KOPT-K1 (cell line): ENCODE data around the gene CFAP61.

Source experiments
- H3K27ac ChIP-seq: fragments of 200-600 bp; sonication (generic); 2 replicates; pipeline ENCODE4 v1.5.1; 2016; ENCODE audit warnings: antibody characterized with exemption, mild to moderate bottlenecking, low read depth, low read length; ENCODE audit not compliant: poor library complexity, severe bottlenecking
- H3K36me3 ChIP-seq: fragments of 200-600 bp; sonication (generic); 2 replicates; pipeline ENCODE4 v1.5.1; 2017; ENCODE audit warnings: antibody characterized with exemption, mild to moderate bottlenecking, low read length, moderate library complexity; ENCODE audit not compliant: insufficient read depth
- H3K9me3 ChIP-seq: fragments of 200-600 bp; sonication (generic); 2 replicates; pipeline ENCODE4 v1.5.1; 2017; ENCODE audit warnings: antibody characterized with exemption, low read length, mild to moderate bottlenecking; ENCODE audit not compliant: insufficient read depth, poor library complexity, severe bottlenecking

Gene CFAP61

DNA sequence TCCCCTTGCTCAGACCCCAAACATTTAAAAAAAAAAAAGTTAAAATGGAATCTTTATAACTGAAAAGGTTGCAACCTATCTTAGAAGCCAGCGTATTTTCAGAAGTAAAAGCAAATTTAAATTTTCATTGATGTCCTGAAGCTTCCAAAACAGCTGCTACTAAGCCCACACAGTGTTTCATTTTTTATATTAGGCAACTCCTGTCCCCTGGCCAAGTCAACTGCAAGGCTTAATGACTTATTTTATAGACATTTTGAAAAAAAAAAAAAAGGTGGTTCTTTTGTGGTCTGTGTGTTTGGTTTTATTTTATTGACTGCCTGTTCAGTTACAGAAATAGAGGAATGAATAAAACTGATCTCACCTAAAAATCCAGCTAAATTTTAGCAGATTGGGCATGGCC lies 13.0 kb downstream of the CFAP61 start:
- Histone ChIP-seq H3K9me3 (no peaks in the 10 kb centered on the region), H3K36me3 (no peaks in the 10 kb centered on the region), H3K27ac (no peak overlapping the region)

DNA sequence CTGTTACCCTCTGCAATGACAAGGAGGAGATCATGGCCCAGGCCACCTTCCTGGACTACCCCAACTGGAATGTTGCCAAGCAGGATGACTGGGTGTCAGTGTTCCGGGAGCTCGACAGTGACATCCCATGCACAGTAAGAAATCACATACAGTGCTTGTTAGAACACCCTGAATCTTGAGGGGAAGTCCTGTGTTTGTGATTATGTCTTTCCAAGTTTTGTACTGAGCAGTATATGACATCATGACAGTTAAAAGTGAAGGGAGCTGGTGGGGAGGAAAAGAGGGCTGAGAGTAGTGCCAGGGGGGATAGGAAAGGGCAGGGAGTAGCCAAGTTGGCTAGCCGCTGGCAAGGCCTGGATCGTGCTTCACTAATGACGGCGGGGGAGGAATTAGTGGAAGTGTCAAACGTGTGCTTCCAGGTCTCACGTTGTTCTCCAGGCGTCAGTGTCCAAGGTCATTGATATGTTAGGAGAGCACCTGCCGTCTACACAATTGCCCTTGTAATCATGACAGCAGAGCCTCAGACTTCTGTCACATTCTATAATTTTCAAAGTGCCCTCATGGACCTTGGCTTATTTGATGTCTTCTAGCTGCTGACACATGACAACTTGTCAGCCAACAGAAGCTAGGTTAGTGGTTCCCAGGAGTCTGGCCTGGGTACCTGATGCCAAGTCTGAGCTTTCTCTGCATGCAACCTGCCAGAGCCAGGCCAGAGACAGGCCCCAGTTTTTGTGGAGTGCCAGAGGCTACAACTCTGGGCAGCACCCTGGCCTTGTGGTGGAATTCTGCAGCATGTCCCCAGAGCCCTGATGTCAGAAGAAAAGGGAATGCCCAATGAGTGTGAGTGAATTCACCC lies 18.8 kb downstream of the CFAP61 start:
- Histone ChIP-seq H3K36me3 (no peaks in the 10 kb centered on the region), H3K27ac (no peak overlapping the region), H3K9me3 (no peaks in the 10 kb centered on the region)

DNA sequence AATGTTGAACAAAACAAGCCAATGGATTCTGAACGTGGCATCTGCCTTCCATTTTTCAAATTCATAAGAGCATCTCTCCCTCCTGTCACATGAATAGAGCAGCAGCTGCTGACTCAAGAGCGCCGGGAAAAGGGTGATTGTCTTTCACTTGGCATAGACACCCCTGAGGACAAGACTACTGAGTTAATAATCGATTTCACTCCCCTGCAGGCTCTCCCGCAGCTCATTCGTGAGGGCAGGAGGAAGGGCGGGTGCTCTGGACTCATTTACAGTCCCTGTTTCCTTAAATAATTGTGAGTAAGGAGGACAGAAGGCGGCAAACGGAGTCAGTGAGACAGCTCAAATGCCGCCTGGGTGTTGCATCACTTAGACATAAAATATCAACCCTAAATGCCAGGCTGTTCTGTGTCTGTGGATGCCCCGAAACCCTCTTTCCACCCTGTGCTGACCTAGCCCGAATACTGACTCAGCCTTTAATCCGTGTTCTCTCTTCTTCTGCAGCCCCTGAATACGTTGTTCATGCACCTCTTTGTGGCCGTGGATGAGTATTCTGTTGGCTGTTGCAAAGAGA lies 21.6 kb downstream of the CFAP61 start:
- no peak overlapping the region for H3K27ac ChIP-seq
- no peaks in the 10 kb centered on the region for H3K9me3 ChIP-seq
- no peaks in the 10 kb centered on the region for H3K36me3 ChIP-seq

DNA sequence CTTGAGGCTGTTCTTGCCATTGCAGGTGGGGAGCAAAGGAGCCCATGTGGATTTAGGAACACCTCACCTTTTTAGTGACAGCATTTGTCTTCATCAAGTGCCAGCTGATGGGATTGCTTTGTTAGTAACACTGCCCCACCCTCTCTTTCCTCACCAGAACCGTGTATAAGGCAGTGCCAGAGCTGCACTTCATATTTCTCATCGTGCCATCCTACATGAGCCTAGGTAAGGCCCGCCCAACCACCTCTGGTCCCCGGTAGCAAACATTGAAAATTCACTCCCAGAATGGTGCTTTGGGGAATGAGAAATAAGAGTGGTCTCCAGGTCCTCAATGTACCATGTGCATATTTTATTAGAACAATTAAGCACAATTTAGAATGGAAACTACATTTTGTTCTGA lies 22.7 kb downstream of the CFAP61 start:
- no peaks in the 10 kb centered on the region for H3K9me3 ChIP-seq
- no peak overlapping the region for H3K27ac ChIP-seq
- H3K36me3 ChIP-seq: no peaks in the 10 kb centered on the region

DNA sequence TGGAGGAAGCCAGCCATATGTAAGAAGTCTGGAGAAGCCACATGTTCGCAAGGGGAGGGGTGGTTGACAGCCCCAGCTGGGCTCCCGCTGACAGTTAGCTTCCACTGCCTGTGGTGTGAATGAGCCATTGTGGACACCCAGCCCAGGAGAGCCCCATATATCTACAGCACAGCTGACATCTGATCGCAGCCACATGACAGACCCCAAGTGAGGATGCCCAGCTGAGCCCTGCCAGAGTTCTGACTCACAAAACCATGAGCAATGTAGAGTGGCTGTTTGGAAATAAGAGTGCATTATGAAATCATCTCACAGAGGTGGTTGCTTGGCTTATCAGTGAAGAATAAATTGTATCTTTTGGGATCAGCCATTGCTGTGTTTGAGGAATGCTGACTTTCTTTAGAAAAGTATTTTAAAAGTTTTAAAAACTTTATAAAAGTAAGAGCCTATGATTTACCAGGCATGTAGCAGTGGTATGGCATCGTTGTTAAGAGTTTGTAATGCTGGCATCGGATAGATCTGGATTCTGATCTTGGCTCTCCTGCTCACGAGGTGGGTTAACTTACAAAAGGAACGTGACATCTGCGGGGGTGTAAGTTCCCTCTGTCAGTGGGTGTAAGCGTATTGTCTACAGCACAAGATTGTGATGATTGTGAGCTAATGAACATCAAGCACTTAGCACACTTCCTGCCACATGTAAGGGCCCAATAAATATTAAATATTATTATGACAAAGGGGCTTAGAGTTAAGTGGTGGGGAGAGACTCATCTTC lies 24.1 kb downstream of the CFAP61 start:
- Histone ChIP-seq H3K27ac (no peak overlapping the region), H3K9me3 (no peaks in the 10 kb centered on the region), H3K36me3 (no peaks in the 10 kb centered on the region)

DNA sequence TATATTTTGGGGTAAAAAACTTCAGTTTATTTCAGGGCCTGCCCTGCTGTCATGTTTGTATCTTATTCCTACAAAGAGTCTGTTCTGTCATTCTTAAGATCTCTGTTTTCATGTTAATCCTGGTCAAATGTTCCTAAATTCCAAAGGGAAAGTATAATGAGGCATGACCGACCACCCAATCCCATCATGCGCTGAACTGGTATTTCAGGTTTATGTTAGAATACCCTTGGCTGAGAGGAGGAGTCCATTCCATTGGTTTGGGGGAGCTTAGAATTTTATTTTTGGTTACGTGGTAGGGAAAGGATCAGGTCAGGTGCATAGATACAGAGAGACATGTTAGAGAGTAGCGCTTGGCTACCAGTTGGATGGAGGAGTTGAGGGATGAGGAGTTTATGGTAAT lies 25.7 kb downstream of the CFAP61 start:
- Histone ChIP-seq H3K36me3 (no peaks in the 10 kb centered on the region), H3K27ac (no peak overlapping the region), H3K9me3 (no peaks in the 10 kb centered on the region)

DNA sequence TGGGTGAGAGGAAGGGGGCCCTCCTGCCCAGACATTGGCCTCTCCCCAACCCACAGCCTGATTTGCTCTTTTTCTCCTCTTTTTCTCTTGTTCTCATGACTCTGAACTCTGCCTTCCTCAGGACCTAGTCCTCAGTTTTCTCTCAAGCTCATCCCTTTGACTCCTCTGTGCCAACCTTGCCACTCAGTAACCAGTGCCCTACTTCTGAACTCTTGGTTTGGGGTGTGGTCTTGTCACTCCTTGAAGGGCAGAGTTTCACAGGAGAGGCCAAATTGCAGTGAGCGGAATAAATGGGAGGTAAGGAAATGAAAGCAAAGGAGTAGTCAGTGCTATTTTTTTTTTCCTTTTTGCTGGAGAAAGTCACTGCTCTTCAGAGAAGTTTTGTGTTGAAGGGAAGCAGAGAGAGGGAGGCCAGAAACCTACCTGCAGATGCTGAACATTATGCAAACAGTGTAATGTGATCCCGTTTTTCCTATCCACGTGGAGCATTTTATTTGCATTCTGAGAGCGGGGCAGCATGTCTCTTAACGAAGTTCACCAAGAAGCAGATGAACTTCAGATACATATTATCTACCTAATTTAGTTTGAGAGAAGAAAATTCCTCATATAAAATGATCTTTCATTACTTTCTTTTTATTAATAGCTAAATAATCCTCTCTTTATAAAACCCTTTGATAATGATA lies 26.9 kb downstream of the CFAP61 start:
- no peak overlapping the region for H3K27ac ChIP-seq
- H3K36me3 ChIP-seq: no peaks in the 10 kb centered on the region

DNA sequence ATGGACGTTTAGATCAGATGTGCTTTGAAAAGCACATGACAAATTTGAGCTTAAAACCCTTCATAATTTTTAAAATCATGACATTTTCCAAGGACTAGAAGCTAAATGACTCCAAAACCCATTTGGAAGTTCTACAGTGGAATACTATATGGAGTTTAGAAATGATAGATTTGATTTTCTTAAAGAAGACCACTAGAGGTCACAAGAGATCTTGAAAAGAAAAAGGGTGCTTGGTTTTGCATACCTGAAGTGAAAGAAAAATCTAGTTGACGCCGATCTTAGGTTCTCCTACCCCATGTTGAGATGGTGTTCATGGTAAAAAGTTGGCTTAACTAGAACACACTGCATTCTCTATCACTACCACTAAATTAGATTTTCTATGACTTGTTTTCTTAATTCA lies 31.5 kb downstream of the CFAP61 start:
- Histone ChIP-seq H3K27ac (no peak overlapping the region), H3K9me3 (no peaks in the 10 kb centered on the region), H3K36me3 (no peaks in the 10 kb centered on the region)

More for the DNA sequence above, 26.9 kb downstream of the CFAP61 start:
- no peaks in the 10 kb centered on the region for H3K9me3 ChIP-seq

DNA sequence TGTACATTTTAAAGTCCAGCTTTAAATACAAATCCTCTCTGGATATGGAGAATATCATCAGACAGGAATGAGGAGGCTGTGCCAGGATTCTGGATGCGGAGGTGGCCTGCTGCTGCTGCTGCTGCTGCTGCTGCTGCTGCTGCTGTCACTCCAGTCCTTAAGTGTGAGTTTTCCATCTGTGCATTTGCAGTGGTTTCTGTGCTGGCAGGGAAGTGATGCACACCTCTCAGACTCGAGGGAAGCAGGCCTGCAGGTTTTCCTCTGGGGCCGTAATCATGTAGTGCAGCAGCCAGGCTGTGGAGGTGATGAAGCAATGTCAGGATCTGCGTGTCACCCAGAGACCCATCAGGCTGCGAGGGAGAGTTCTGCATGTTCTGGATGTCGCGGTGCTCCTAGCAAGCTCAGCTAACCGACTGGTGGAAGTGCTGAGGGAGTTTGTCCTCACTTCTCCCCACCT lies 32.0 kb downstream of the CFAP61 start:
- Histone ChIP-seq H3K27ac (no peak overlapping the region), H3K9me3 (no peaks in the 10 kb centered on the region), H3K36me3 (no peaks in the 10 kb centered on the region)

DNA sequence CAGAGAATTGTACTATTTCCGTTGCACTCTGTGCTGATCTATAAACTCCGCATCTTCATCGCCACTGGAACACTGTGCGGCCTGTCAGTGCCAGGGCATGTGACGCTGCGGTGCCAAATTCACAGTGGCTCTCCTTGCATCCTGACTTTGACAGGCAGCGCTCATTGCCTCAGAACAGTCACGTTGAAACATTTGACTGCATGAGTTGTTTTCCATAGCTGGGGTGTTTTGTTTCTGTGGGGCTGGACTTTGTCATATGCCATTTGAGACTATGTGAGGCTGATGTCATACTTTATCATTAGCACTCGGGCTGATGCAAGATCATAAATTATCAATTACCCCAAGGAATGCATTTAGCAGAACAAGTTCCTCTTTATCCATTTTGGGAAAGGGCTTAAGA lies 32.7 kb downstream of the CFAP61 start:
- Histone ChIP-seq H3K9me3 (no peaks in the 10 kb centered on the region), H3K36me3 (no peaks in the 10 kb centered on the region), H3K27ac (no peak overlapping the region)

DNA sequence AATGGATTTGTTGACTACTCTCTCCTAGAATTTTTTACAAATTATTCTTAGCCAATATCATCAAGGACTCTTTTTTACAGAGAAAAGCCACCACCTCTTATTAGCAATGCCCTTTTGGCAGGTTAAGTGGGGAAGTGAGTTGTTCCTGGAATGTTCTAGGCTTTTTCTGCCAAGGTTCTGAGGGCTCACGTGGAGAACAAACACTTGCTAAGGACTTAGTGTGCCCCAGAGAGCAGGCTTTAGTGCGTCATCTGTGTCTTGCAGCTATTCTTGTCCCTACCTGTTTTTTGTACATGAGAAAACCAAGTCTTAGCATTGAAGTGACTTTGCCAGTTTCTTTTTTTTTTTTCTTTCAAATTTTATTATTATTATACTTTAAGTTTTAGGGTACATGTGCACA lies 33.5 kb downstream of the CFAP61 start:
- H3K27ac ChIP-seq: no peak overlapping the region
- H3K9me3 ChIP-seq: no peaks in the 10 kb centered on the region
- H3K36me3 ChIP-seq: no peaks in the 10 kb centered on the region

DNA sequence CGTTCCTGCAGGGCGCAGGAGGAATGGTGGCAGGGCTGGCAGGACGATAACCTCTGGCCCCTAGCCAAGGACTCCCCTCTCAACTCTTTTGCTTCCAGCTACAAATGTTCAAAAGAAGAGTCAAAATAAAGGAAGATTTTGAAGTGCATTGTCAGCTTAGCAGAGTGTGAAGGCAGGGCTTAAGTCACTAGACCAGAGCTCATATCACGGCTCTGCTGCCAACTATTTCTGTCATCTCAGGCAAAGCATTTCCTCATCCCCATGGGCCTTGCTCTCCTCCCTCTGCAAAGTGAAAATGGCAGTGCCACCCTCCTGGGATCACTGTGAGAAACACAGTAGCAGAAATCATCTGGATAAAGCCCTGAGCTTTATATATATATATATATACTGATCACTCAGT lies 36.7 kb downstream of the CFAP61 start:
- no peaks in the 10 kb centered on the region for H3K36me3 ChIP-seq
- H3K27ac ChIP-seq: no peak overlapping the region
- no peaks in the 10 kb centered on the region for H3K9me3 ChIP-seq

DNA sequence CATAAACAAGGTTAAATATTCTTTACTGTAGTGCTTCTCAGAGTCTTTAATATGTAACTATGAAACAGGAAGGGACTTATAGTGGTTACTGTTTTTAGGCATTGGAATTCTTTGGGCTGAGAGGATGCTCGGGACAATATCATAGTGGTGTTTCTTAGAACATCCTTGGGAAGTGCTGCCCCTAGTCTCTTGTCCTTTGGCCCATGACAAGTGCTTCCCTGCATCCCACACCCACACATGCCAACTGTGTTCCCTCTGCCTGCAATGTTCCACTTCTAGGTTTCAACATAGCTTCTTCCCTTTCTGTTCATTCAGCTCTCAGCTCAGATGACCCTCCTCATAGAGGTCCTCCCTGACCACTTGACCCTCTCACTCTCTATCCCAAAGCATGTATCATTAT lies 37.6 kb downstream of the CFAP61 start:
- no peaks in the 10 kb centered on the region for H3K9me3 ChIP-seq
- H3K36me3 ChIP-seq: no peaks in the 10 kb centered on the region
- H3K27ac ChIP-seq: no peak overlapping the region

DNA sequence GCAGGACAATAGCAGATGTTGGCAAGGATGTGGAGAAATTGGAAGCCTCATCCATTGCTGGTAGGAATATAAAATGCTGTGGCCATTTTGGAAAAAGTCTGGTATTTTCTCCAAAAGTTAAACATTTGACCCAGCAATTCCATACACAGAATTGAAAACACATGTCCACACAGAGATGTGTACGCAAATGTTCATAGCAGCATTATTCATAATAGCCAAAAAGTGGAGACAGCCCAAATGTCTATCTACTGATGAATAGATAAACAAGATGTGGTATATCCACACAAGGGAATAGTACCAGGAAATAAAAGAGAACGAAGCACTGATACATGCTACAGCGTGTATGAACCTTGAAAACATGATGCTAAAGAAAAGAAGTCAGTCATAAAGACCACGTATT lies 40.5 kb downstream of the CFAP61 start:
- H3K9me3 ChIP-seq: no peaks in the 10 kb centered on the region
- no peaks in the 10 kb centered on the region for H3K36me3 ChIP-seq
- no peak overlapping the region for H3K27ac ChIP-seq

DNA sequence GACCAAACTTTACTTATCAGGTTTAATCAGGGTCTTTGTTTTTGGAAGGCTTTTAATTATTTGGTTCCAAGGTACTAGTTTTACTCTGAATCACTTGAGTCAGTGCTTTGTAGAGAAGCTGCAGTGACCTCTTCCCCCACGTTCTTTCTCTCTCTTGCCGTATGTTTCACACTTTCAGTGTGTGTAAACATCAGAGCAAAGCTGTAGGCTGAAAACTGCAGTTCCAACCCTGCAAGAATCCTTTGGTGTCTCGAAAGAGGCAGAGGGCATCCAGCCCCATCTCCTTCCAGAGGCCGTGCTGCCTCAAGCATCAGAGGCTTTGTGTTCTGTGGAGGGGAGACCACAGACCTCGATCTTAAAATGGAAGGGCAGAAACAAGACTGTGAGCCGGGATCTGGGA lies 42.1 kb downstream of the CFAP61 start:
- no peaks in the 10 kb centered on the region for H3K36me3 ChIP-seq
- no peaks in the 10 kb centered on the region for H3K9me3 ChIP-seq
- no peak overlapping the region for H3K27ac ChIP-seq
